Stimulated activated CD8-positive, alpha-beta memory T cell treated with anti-CD3 and anti-CD28 coated beads, Interleukin-7, amount 100 ng/mL, for 48 hours (primary cell): ENCODE measurements around the gene UMAD1.
"Not testable (repeated sequence)": the region's sequence is repeated elsewhere in the genome, so short reads cannot be mapped to it uniquely, and the experiment has no call there.

Experiments used
- DNase-seq, 2 donors: peaks; one replicate each; pipeline ENCODE4 v3.0.0-alpha.2; 2020; ENCODE audit warnings: low read depth in 1 of 2; ENCODE audit errors: extremely low read depth in 1 of 2

UMAD1 gene

GRCh38 chr7:7793921-7794320 lies 153.4 kb downstream of the UMAD1 start:
- no peak for DNase-seq

GRCh38 chr7:7795203-7795602 lies 154.7 kb downstream of the UMAD1 start:
- DNase-seq = no peak

GRCh38 chr7:7795630-7796121 lies 155.1 kb downstream of the UMAD1 start:
- DNase-seq = no peak

- no peak for DNase-seq
These were observed 158.0 kb downstream of the UMAD1 start for GRCh38 chr7:7798510-7798909.

- no peak for DNase-seq
These were observed 158.6 kb downstream of the UMAD1 start for GRCh38 chr7:7799138-7799537.

- no peak for DNase-seq
These were observed 162.0 kb downstream of the UMAD1 start for GRCh38 chr7:7802531-7802930.

GRCh38 chr7:7803715-7804178 lies 163.2 kb downstream of the UMAD1 start:
- no peak for DNase-seq

GRCh38 chr7:7804822-7805221 lies 164.3 kb downstream of the UMAD1 start:
- DNase-seq = not testable (repeated sequence)

- DNase-seq = no peak
These were observed 165.1 kb downstream of the UMAD1 start for GRCh38 chr7:7805511-7806153.

GRCh38 chr7:7808156-7808555 lies 167.6 kb downstream of the UMAD1 start:
- DNase-seq = no peak

GRCh38 chr7:7808626-7809025 lies 168.1 kb downstream of the UMAD1 start:
- DNase-seq = no peak

- no peak for DNase-seq
These were observed 169.8 kb downstream of the UMAD1 start for GRCh38 chr7:7810380-7810779.

- DNase-seq = no peak
These were observed 170.3 kb downstream of the UMAD1 start for GRCh38 chr7:7810826-7811225.

GRCh38 chr7:7812112-7812511 lies 171.6 kb downstream of the UMAD1 start:
- no peak for DNase-seq

GRCh38 chr7:7815395-7815794 lies 174.8 kb downstream of the UMAD1 start:
- DNase-seq = no peak

- DNase-seq = no peak
These were observed 175.5 kb downstream of the UMAD1 start for GRCh38 chr7:7816084-7816483.

GRCh38 chr7:7816816-7817536 lies 176.4 kb downstream of the UMAD1 start:
- no peak for DNase-seq

GRCh38 chr7:7817748-7818147 lies 177.2 kb downstream of the UMAD1 start:
- no peak for DNase-seq

GRCh38 chr7:7818179-7818578 lies 177.6 kb downstream of the UMAD1 start:
- not testable (repeated sequence) for DNase-seq

GRCh38 chr7:7819442-7820247 lies 179.1 kb downstream of the UMAD1 start:
- DNase-seq = no peak

- DNase-seq = no peak
These were observed 179.9 kb downstream of the UMAD1 start for GRCh38 chr7:7820409-7820808.
